Endothelial cell (in vitro differentiated cells): ENCODE data around the gene TBC1D22A. TPM values are rescaled to one million over a fixed set of nuclear protein-coding genes. Genes with fewer than 3 reads are reported as not detected.

ENCODE experiments used
- DNase-seq: peaks from one replicate; pipeline ENCODE4 v3.0.0; 2021; ENCODE audit warnings: low spot score
- H3K27ac Mint-ChIP-seq: one replicate; pipeline ENCODE4 v1.8.0; 2021; ENCODE audit warnings: mixed read lengths, inconsistent platforms; ENCODE audit not compliant: unreplicated experiment
- H3K27me3 Mint-ChIP-seq: one replicate; pipeline ENCODE4 v1.8.0; 2021; ENCODE audit warnings: mild to moderate bottlenecking, moderate library complexity, mixed read lengths, inconsistent platforms; ENCODE audit not compliant: unreplicated experiment
- H3K36me3 Mint-ChIP-seq: one replicate; pipeline ENCODE4 v1.8.0; 2021; ENCODE audit warnings: mild to moderate bottlenecking, low read depth, mixed read lengths, inconsistent platforms; ENCODE audit not compliant: unreplicated experiment
- H3K4me1 Mint-ChIP-seq: one replicate; pipeline ENCODE4 v1.8.0; 2021; ENCODE audit warnings: mild to moderate bottlenecking, mixed read lengths, inconsistent platforms; ENCODE audit not compliant: unreplicated experiment
- H3K4me3 Mint-ChIP-seq: one replicate; pipeline ENCODE4 v1.8.0; 2021; ENCODE audit warnings: mild to moderate bottlenecking, mixed read lengths, inconsistent platforms; ENCODE audit not compliant: unreplicated experiment
- H3K9me3 Mint-ChIP-seq: one replicate; pipeline ENCODE4 v1.8.0; 2021; ENCODE audit warnings: mixed read lengths, inconsistent platforms; ENCODE audit not compliant: unreplicated experiment
- total RNA-seq: library from RNA; stranded (reverse); fragmentation: NEBNext Ultra II Directional; extraction: Animal tissue kit (Norgen Biotek cat#: 25700); gene quantifications from one replicate; pipeline ENCODE4 v1.2.1, GENCODE V29; 2021; ENCODE audit not compliant: unreplicated experiment
- TF ChIP-seq, protein P1 (sequence below): fragments of 200-600 bp; sonication (generic); IDR thresholded peaks from one replicate; pipeline ENCODE4 v1.5.0; 2021; ENCODE audit warnings: antibody characterized with exemption; ENCODE audit not compliant: unreplicated experiment

Gene TBC1D22A
- total RNA-seq, 1 donor from 2014 or later: 25.3 TPM

DNA sequence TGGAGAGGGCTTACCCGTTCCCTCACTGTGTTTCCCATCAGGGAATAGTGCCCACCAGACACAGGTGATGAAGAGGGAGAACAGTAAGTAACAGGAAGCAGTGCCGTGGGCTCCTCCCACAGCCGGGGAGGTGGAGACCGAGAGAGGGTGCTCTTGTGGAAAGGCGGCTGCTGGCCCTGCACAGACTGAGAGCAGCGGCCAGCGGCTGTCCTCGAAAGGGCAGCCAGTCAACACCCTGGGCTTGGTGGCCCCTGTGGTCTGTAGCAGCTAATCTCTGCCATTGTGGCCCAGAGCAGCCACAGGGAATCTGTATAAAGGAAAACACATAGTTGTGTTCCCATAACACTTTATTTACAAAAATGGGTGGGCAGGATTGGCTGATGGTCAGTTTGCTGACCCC, 121.9 kb downstream of the TBC1D22A start:
- TF ChIP-seq, protein P1, sequence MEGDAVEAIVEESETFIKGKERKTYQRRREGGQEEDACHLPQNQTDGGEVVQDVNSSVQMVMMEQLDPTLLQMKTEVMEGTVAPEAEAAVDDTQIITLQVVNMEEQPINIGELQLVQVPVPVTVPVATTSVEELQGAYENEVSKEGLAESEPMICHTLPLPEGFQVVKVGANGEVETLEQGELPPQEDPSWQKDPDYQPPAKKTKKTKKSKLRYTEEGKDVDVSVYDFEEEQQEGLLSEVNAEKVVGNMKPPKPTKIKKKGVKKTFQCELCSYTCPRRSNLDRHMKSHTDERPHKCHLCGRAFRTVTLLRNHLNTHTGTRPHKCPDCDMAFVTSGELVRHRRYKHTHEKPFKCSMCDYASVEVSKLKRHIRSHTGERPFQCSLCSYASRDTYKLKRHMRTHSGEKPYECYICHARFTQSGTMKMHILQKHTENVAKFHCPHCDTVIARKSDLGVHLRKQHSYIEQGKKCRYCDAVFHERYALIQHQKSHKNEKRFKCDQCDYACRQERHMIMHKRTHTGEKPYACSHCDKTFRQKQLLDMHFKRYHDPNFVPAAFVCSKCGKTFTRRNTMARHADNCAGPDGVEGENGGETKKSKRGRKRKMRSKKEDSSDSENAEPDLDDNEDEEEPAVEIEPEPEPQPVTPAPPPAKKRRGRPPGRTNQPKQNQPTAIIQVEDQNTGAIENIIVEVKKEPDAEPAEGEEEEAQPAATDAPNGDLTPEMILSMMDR: no peak

DNA sequence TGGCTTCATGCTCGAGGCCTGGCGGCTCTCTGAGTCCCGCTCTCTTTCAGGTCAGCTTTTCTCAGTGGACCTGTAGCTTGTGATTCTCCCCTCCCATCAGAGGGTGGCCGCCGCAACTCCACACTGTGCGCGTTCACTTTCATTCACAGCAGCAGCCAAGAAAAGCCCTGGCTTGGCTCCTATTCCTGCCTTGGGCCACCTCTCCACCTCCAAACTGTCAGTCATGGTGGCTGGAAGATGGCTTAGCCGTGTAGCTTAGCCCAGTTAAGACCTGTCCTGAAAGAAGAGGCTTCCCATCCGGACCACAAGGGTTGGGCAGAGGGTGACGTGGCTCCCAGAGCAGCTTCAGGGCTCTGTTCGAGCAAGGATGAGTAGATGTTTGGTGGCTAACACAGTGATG, 125.5 kb downstream of the TBC1D22A start:
- H3K27me3 Mint-ChIP-seq: peaks cover 9% of the 10 kb centered on the region
- H3K9me3 Mint-ChIP-seq: no peaks in the 10 kb centered on the region
- H3K27ac Mint-ChIP-seq: no peak overlapping the region
- DNase-seq: no peak
- H3K36me3 Mint-ChIP-seq: peaks cover 9% of the 10 kb centered on the region
- TF ChIP-seq, protein P1: no peak
- no peak overlapping the region for H3K4me3 Mint-ChIP-seq
- peaks cover 4% of the 10 kb centered on the region for H3K4me1 Mint-ChIP-seq

More for the DNA sequence above, 121.9 kb downstream of the TBC1D22A start:
- H3K9me3 Mint-ChIP-seq: no peaks in the 10 kb centered on the region
- peaks cover 9% of the 10 kb centered on the region for H3K27me3 Mint-ChIP-seq
- H3K4me3 Mint-ChIP-seq: peak overlapping the region; percentile 5
- DNase-seq: no peak
- H3K27ac Mint-ChIP-seq: no peak overlapping the region
- peaks cover 9% of the 10 kb centered on the region for H3K36me3 Mint-ChIP-seq
- H3K4me1 Mint-ChIP-seq: peaks cover 4% of the 10 kb centered on the region

DNA sequence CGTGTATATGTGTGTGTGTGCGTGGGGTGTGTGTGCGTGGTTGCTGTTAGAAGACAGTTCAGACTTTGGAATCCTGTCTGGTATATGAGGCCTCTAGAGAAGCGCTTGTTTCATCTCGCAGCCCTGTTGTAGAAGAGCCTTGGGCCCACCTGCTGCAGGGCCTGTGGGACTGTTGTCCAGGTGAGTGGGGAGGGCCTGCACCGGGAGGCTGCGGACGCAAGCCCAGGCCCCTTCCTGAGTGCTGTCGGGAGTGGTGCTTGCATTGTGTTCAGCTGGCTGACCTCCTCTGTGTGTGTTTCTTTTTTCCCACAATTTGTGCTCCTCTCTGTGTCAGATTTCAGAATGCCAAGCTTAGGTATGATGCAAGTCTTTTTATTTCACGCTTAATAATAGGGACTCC, 128.4 kb downstream of the TBC1D22A start:
- Mint-ChIP-seq H3K4me1 (peaks cover 3% of the 10 kb centered on the region), H3K27ac (no peak overlapping the region), H3K27me3 (peaks cover 4% of the 10 kb centered on the region), H3K36me3 (peaks cover 8% of the 10 kb centered on the region), H3K4me3 (no peak overlapping the region), H3K9me3 (no peaks in the 10 kb centered on the region)
- DNase-seq: no peak
- TF ChIP-seq, protein P1: no peak

DNA sequence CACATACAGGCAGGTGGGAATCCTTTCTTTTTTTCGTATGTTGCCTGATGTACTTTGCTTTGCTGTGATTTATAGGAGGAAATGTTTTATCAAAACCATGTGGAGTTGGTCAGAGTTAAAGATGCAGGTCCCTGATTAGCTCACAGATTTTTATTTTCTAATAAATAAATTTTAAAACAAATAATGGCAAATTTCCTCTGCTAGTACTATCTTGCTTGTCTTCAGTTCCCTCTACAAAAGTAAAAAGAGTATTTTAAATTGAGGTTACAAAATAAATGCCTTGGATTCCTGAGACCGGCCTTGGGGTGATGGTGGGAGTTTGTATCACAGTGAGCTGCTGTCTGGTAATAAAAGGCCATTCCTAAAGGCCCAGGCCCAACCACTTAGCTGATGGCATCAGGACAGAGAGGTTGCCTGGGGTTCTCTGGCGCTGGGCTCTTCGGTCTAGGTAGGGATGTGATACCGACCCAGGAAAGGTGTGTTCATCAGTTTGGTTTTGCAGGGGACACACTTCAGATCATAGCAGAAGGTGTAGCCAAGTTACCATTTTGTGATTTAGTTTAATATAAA, 129.0 kb downstream of the TBC1D22A start:
- Mint-ChIP-seq H3K4me1 (peaks cover 10% of the 10 kb centered on the region), H3K9me3 (no peaks in the 10 kb centered on the region), H3K27me3 (peaks cover 4% of the 10 kb centered on the region), H3K36me3 (peaks cover 8% of the 10 kb centered on the region), H3K4me3 (no peak overlapping the region), H3K27ac (no peak overlapping the region)
- TF ChIP-seq, protein P1: no peak
- DNase-seq: no peak

DNA sequence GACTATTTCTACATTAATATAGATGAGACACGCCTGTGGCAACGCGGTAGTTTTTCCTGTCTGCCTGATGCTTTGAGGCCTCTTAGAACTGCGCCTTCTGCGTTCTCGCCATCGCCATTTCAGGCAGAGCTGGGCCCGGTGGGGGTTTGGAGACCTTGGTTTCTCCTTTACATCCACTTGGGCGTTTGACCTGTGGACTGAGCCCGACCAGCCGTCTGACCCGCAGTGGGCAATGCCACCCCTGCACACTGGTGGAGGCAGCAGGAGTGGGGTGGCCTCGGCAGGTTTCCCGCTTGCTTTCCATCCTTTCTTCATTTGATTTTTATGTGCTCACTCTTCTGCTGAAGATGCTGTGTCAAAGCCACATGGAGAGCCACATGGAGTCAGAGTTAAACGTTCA, 130.4 kb downstream of the TBC1D22A start:
- no peak for DNase-seq
- Mint-ChIP-seq H3K4me3 (no peak overlapping the region), H3K27ac (no peak overlapping the region), H3K36me3 (peaks cover 13% of the 10 kb centered on the region), H3K9me3 (no peaks in the 10 kb centered on the region), H3K27me3 (peaks cover 4% of the 10 kb centered on the region), H3K4me1 (peaks cover 12% of the 10 kb centered on the region)
- TF ChIP-seq, protein P1: no peak
